Activated CD4-positive, alpha-beta T cell treated with anti-CD3 and anti-CD28 coated beads, Interleukin-2, Interleukin-4, amounts not matched to agents 100 ng/mL and 50 ng/mL, durations not matched to agents 16 hours and 8 hours (primary cell): ENCODE data around the gene TFPI2.
"Not testable (repeated sequence)": the region's sequence is repeated elsewhere in the genome, so short reads cannot be mapped to it uniquely, and the experiment has no call there.

ENCODE experiments used
- DNase-seq: peaks from one replicate; pipeline ENCODE4 v3.0.0-alpha.2; 2020; ENCODE audit warnings: low spot score

The TFPI2 gene, protein sequence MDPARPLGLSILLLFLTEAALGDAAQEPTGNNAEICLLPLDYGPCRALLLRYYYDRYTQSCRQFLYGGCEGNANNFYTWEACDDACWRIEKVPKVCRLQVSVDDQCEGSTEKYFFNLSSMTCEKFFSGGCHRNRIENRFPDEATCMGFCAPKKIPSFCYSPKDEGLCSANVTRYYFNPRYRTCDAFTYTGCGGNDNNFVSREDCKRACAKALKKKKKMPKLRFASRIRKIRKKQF

DNA sequence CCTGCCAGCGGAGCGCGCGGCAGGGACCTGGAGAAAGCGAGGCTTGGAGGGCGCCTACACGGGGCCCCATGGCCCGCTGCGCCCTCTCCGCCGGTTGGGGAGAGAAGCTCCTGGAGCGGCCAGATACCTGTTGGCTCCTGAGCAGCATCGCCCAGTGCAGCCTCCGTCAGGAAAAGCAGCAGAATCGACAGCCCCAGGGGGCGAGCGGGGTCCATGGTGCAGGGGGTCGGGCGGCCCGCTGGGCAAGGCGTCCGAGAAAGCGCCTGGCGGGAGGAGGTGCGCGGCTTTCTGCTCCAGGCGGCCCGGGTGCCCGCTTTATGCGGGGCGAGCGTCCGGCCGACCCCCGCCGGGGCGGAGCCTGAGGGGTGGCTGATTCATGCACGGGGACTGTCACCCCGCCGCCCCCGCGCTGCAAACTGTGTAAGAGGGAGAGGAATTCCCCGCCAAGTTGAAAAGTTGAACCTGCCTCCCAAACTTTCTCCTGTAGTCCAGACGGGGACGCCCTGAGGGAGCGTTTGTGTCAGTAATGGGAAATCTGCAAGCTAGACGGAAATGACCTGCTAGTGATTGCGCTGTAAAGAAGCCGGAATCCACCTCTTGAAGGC lies at the start of gene TFPI2:
TFPI2 (minus strand) TSS at position 290 of the 605 bp plus-strand sequence; CDS start at position 215, 75 bp downstream.
- no peak for DNase-seq

DNA sequence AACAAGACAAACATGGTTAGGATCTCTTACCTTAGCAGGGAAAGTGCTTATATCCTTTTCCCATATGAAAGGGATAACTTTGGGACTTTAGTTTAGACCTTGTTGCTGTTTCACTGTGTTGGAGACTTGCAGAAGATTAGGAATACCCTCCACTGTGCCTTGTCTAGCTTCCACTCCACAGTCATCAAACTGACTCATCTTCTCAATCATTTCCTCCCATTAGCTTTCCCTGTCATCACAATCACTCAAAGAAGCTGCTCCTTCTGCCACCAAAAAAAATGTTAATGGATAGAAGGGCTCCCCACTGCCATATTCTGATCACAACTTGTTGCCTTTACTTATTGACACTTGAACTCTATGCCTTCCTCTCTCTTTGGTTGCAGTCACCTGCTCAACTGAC lies 47.7 kb upstream of the TFPI2 start:
- no peak for DNase-seq

DNA sequence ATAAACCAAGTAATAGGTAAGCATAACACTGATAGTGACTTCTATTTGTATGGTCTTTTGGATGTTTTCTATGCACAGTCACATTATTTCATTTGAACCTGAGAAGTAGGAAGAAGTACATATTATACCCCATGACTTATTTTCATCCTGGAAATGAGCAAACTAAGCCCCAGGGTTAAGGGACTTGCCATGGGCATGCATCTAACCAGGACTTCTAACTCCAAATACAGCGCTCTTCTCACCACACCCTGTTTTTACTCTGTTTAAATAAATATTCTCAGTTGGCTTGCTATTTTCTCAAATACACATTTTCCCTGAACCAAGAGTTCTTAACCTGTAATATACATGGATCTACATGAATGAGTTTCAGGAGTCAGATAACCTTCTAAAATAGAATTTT lies 47.3 kb upstream of the TFPI2 start:
- no peak for DNase-seq

DNA sequence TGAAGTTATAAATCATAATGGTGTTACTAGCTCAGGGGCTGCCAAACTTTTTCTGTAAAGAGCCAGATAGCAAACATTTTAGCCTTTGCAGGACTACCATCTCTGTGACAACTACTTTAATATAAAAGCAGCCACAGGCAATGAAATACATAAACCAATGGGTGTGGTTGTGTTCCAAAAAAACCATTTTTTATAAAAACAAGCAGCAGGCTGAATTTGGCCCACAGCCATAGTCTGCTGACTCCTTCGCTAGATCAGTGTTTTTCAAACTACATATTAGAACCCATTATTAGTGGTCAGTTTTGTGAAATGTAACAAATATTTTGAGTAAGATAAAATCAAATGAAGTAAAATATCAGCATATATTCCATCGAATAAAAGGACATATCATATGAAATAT lies 44.5 kb upstream of the TFPI2 start:
- DNase-seq, result no peak

DNA sequence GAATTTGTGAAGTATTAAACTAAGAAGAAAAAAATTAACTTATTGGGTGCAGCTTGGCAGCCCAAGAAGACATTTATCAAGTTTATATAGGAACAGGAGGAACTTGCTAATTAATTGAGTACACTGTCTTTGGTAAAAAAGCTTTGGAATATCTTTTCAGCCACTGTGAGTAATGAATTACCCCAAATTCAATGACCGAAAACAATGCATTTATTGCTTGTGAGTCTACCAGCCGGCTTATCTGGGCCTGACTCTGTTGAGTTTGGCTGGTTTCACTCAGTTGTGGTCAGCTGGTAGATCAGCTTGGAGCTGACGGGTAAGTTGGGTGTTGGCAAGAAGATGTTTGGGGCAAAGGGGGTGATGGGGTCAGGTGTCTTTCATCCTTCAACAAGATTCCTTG lies 42.6 kb upstream of the TFPI2 start:
- DNase-seq, result no peak

DNA sequence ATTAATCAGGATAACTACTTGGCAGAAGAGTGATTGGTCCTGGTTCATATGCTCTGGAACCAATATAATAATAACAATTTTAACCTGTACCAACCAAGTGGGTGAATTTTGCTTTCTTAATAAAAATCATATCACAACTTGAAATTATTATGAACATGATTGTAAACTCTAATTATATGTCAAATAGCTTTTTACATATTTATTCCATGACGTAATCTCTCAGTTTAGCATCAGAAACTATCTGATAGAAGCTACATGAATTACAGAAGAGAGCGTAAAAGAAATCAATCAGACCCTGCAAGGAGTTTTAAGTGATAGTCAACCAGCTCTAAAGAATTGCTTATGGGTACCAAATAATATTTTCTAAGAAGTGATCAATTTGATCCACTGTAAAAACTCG lies 41.1 kb upstream of the TFPI2 start:
- DNase-seq, result no peak

DNA sequence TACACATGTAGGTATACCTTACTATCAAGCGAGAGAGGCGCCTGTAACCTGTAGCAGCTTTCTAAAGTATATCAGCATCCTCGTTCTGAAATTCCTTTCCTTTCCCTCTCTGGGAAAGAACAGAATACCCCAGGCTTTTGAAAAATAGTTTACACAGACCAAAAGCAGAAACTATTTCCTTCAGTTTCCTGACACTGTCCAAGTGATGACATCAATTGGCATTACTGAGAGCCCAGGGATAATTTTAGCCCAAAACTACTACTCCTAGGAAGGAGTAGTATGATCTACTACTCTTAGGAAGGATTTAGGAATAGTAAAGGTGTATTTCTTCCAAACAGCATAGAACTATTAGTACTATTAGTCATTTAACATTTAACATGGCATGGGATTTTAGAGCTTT lies 37.0 kb upstream of the TFPI2 start:
- DNase-seq, result no peak

DNA sequence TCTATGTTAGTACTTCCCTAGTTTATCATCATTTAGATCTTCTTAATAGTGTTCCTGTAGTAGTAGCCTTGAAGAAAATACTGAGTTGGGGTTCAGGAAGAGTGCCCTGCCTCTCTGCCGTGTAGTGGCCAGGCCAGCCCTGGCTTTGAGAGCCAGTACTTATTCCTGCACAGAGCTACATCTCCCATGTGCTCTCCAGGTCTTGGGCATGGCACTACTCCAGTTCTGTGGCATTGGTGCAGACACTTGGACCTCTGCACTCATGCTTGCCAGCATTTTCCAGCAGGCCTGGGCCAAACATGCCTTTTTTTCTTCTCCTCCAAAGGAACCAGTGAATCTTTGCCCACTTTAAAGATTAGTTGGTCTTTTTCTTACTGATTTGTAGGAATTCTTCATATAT lies 36.2 kb upstream of the TFPI2 start:
- no peak for DNase-seq

DNA sequence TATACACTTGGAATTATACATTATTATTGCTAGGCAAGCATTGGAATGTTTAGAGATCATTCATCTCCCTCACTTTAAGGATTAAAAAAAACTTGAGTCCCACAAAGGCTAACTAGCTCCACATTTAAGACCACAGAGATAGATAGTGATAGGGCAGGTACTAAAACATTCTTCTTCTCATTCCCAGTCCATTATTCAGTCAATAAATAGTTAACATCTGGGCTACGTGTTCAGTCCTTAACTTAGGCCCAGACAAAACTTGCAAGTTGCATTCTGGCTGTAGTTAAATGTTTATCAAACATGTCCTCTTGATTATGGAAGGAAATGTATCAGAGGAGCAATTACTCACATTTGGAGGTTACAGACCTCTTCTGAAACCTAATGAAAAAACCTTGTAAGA lies 33.4 kb upstream of the TFPI2 start:
- no peak for DNase-seq

DNA sequence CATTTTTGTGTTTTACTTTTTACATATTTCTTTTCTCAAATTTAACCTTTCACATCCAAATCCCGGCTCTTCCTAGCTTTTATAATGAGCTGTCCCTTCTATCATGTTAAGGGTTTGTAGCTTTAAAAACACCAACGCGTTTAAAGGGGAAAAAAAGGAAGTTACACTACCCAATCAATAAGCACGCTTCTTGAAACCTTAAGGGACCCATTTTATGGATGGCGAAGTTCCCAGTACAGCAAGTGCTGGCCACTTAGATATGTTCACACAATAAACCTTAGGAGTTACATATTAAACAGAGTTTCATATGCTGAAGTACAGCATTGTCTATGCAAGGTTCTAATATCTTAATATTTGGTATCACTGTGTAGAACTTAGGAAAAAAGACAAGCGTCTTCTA lies 32.7 kb upstream of the TFPI2 start:
- no peak for DNase-seq

DNA sequence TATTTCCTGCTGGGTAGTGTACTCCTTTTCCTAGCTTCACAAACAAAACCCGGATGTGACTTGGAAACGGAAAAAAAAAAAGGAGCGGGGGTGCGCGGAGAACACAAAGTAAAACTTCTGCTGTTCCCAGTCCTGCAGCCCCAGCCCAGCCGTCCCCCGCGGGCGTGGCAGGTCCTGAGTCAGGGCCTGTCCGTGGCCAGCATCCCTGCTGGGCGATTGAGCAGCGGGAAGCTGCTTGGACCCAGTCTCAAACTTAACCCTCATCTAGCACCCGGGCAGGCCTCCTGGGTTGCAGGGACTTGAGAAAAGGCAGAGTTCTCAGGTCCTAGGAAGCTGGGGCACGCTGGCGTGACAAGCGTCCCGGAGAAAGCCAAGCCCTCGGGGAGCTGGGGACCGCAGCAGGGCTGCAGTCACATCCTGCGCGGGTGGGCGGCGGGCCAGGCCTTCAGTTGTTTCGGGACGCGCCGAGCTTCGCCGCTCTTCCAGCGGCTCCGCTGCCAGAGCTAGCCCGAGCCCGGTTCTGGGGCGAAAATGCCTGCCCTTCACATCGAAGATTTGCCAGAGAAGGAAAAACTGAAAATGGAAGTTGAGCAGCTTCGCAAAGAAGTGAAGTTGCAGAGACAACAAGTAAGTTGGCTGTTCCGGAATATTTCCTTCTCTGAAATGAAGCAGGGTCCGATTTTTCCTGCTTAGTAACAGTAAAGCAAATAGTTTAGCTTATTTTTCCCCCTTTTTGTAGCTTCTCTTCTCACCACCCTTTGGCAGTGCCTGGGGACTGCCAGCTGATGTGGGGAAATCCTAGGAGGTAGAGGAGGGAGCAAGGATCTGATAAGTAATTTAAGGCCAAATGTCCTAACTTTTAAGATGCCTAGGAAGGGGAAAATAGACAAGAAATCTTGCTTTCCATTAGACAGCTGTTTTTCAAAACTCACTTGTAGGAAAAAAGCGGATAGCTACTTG lies 31.3 kb upstream of the TFPI2 start, which contains the start of gene GNG11:
GNG11 (plus strand) TSS at position 129 of the 960 bp plus-strand sequence; CDS start at position 532, 403 bp downstream.
- DNase-seq, result no peak

DNA sequence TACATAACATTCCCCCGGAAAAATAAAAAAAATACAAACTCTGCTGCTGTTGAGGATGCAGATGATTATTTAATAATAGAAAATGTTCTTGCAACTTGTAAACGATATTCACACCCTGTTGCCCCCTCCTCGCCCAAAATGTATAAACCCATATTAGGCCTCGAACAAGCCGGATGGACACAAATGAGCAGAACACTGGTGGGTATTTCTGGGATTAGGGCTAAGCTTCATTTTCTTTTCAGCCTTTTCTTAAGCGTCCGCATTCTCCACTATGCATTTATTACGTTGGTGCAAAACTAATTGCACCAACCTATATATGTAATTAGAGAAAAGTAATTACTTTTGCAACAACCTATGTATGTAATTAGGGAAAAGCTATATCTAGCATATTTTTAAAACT lies 30.6 kb upstream of the TFPI2 start:
- DNase-seq, result no peak

DNA sequence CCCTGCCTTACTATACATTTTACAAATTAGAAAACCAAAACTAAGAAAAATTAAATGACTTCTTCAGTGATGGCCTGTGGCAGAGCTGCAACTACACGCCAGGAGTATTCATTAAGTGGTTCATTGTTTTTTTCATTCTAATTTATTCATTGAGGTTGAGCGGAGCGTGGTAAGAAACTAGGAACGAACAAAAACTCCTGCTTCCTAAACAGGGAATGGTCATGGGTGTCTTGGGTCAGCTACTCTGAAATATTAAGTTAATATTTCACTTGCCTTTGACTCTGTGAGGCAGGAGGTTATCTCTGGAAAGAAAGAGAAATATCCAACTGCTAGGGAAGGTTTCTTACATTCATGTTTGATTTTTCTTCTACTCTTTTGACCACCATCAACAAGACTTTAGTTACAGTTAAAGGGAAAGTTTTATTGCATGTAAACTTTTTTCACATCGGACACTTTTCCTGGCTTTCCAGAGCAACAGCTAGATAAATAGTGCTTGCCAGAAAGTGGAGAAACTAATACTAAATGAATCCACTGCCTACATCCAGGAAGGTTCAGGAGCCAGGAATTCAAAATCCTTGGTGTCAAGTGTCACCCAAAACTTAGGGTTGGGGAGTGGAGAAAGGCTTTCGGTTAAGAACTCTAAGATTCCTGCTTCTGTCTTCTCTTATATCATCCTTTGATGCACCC lies 30.1 kb upstream of the TFPI2 start:
- DNase-seq, result no peak

DNA sequence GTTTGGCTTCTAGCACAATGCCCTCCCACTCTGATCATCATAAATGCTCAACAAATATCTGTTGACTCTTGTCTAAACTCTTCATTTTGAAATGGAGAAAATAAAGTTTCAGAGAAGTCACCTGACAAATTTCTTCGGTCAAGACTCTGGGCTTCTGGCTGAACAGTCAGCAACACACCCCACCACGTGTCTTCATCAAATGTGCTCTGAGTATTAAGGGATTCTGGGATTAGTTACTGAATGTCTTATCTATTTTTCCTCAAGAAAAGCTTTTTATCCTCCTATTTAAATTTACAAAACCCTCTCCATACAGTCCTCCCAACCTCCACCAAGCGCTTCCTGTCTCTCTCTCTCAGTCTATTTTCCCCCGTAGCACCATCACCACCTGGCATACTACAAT lies 25.8 kb upstream of the TFPI2 start:
- not testable (repeated sequence) for DNase-seq

DNA sequence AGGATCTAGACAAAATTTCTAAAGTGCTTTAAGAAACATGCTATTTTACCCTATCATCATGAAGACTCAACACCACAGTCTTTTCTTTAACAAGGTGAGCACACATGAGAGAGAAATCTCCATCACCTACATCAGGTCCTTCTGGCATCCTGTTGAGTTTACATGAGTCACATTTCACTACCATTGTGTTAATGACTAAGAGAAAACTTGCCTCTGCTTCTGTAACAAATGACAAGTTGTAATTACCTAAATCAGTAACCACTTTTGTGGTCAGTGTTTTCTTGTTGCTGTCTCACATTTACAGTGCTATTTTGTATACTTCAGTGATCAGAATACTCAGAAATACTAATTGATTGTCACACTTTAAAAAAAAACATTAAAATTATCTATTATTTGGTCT lies 25.3 kb upstream of the TFPI2 start:
- DNase-seq, result not testable (repeated sequence)

DNA sequence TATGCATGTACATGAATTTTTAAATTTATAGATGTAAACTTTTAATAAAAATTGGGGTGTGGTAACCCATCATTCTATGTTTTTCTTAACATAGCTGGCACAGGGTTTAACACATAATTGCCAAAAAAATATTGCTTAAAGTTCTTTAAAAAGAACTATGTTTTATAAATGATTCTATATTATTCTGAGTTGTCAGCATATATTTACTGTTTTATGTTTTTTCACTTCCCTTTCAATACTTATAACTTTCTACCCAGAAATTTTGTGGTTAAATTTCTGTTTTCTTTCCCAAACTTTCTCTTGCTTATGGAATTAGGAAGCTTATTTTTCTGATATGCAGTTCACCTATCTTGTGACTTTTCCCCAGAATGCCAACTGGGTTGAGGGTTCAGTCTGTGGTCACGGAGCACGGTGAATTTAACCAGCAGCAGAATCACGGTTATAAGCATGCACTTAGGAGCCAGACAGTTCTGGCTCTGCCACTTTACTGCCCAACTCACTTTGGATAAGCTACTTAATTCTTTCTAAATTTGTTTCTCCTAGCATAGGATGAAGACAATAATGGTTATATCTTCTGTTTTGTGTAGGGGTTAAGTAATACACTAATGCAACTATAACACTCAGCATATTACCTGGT lies 24.8 kb upstream of the TFPI2 start:
- DNase-seq, result not testable (repeated sequence)

DNA sequence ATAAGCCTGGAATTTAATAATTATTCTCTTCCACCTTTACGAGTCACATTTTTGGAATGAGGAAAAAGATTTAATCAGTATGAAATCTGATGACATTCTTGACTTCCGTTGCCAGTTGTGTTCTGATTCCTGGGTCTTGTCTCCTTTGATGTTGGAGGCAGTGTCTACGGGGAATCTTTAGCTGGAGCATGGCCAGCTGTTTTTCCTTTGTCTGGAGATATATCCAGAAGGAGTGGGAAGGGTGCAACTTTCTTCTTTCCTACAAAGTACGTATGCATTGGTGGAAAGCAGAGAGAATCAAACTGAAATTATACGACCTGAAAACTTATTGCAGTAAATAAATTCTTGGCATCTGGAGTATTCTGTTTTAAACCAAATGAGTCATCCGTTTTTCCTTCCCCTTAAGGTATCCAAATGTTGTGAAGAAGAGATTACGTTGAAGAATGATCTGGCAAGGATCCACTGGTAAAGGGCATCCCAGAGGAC lies 24.1 kb upstream of the TFPI2 start:
- DNase-seq, result no peak

DNA sequence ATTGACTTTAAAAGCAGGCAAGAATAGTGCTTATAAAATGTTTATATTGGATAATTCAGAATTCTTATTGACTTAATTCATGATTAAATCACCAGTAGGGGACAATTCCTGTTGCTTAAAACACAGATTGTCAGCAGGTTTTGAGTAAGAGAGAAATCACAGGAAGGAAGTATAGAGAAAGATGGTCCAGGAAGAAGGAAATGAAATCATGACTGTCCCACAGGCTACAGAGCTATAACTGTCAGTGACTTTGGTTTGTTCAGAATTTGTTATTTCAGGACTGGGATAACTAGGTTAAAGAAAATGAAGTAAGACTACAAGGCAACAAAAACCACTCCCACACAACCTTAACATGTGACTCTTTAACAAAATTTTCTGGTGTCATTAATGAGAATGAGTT lies 22.6 kb upstream of the TFPI2 start:
- DNase-seq, result no peak

DNA sequence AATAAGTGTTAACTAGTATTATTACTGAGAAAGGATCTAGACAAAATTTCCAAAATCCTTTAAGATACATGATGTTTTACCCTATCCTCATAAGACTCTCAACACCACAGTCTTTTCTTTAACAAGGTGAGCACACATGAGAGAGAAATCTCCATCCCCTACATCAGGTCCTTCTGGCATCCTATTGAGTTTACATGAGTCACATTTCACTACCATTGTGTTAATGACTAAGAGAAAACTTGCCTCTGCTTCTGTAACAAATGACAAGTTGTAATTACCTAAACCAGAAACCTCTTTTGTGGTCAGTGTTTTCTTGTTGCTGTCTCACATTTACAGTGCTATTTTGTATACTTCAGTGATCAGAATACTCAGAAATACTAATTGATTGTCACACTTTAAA lies 21.1 kb upstream of the TFPI2 start:
- DNase-seq, result not testable (repeated sequence)

DNA sequence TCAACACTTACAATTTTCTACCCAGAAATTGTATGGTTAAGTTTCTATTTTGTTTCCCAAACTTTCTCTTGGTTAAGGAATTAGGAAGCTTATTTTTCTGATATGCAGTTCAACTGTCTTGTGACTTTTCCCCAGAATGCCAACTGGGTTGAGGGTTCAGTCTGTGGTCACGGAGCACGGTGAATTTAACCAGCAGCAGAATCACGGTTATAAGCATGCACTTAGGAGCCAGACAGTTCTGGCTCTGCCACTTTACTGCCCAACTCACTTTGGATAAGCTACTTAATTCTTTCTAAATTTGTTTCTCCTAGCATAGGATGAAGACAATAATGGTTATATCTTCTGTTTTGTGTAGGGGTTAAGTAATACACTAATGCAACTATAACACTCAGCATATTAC lies 20.7 kb upstream of the TFPI2 start:
- DNase-seq, result not testable (repeated sequence)
